22Rv1 (cell line): ENCODE measurements around the gene SERPINI1.

Source experiments
- CTCF ChIP-seq: fragments of 450-650 bp; IDR thresholded peaks from 2 replicates; pipeline ENCODE4 v1.5.1; 2017; ENCODE audit warnings: mild to moderate bottlenecking
- ZFX ChIP-seq: fragments of 450-650 bp; IDR thresholded peaks from 2 replicates; pipeline ENCODE4 v1.6.1; 2017; ENCODE audit warnings: antibody characterized with exemption, borderline replicate concordance

- TF ChIP-seq CTCF (no peak), ZFX (no peak)
These were observed 85.8 kb downstream of the SERPINI1 start for GRCh38 chr3:167821248-167821805.
